ENCODE results near the gene CFAP97D2. TPM values are rescaled to one million over a fixed set of nuclear protein-coding genes. Genes with fewer than 3 reads are reported as not detected.
"Not testable (repeated sequence)": the region's sequence is repeated elsewhere in the genome, so short reads cannot be mapped to it uniquely, and the experiment has no call there.

The CFAP97D2 gene
- total RNA-seq, 1 donor from 2014 or later = 1.8 TPM

- TF ChIP-seq CTCF (IDR thresholded peaks at IDR 0.05) = no peak
- no peak overlapping the region for H3K27ac ChIP-seq
- no peak for DNase-seq
- ATAC-seq = no peak
- no peak overlapping the region for H3K4me3 ChIP-seq
- peaks cover 100% of the 10 kb centered on the region for H3K36me3 ChIP-seq
- no peaks in the 10 kb centered on the region for H3K4me1 ChIP-seq
- intact Hi-C loops (cut with DNase I) = no loop called here
- H3K9me3 ChIP-seq = no peaks in the 10 kb centered on the region
- no peaks in the 10 kb centered on the region for H3K27me3 ChIP-seq (ENCODE audit: low read depth)
Measured at GRCh38 chr13:114244637-114245036, 65.6 kb downstream of the CFAP97D2 start.

- no peaks in the 10 kb centered on the region for H3K27me3 ChIP-seq (ENCODE audit: low read depth)
- DNase-seq (no peak), ATAC-seq (no peak)
- H3K9me3 ChIP-seq = no peaks in the 10 kb centered on the region
- no peak for TF ChIP-seq CTCF (IDR thresholded peaks at IDR 0.05)
- H3K4me3 ChIP-seq = no peak overlapping the region
- H3K4me1 ChIP-seq = no peaks in the 10 kb centered on the region
- H3K27ac ChIP-seq = no peak overlapping the region
- intact Hi-C loops (cut with DNase I) = no loop called here
- H3K36me3 ChIP-seq = peaks cover 100% of the 10 kb centered on the region
Measured at GRCh38 chr13:114248011-114248410, 69.0 kb downstream of the CFAP97D2 start.

- no peak for DNase-seq
- intact Hi-C loops (cut with DNase I) = no loop called here
- H3K36me3 ChIP-seq = peaks cover 100% of the 10 kb centered on the region
Measured at GRCh38 chr13:114249077-114249476, 70.0 kb downstream of the CFAP97D2 start.

GRCh38 chr13:114251639-114252440 is 72.8 kb downstream of the CFAP97D2 start:
- ATAC-seq; H3K27me3 ChIP-seq (ENCODE audit: low read depth); DNase-seq; H3K27ac ChIP-seq; H3K4me3 ChIP-seq; H3K4me1 ChIP-seq; H3K9me3 ChIP-seq; intact Hi-C loops (cut with DNase I): not testable (repeated sequence)
- peaks cover 100% of the 10 kb centered on the region for H3K36me3 ChIP-seq

More at GRCh38 chr13:114249077-114249476, 70.0 kb downstream of the CFAP97D2 start:
- Histone ChIP-seq H3K4me1 (no peaks in the 10 kb centered on the region), H3K27ac (no peak overlapping the region), H3K27me3 (ENCODE audit: low read depth) (no peaks in the 10 kb centered on the region), H3K9me3 (no peaks in the 10 kb centered on the region), H3K4me3 (no peak overlapping the region)
- ATAC-seq = no peak
- TF ChIP-seq CTCF (IDR thresholded peaks at IDR 0.05) = no peak

GRCh38 chr13:114256547-114256946 is 77.5 kb downstream of the CFAP97D2 start:
- Histone ChIP-seq H3K4me3 (no peak overlapping the region), H3K9me3 (no peaks in the 10 kb centered on the region), H3K36me3 (peaks cover 100% of the 10 kb centered on the region), H3K4me1 (no peaks in the 10 kb centered on the region), H3K27ac (no peak overlapping the region), H3K27me3 (ENCODE audit: low read depth) (no peaks in the 10 kb centered on the region)
- DNase-seq (no peak), ATAC-seq (no peak)
- intact Hi-C loops (cut with DNase I) = no loop called here
- TF ChIP-seq CTCF (IDR thresholded peaks at IDR 0.05) = no peak

- Histone ChIP-seq H3K36me3 (peaks cover 100% of the 10 kb centered on the region), H3K4me1 (no peaks in the 10 kb centered on the region), H3K27me3 (ENCODE audit: low read depth) (no peaks in the 10 kb centered on the region), H3K4me3 (no peak overlapping the region), H3K9me3 (no peaks in the 10 kb centered on the region), H3K27ac (no peak overlapping the region)
- intact Hi-C loops (cut with DNase I) = no loop called here
- TF ChIP-seq CTCF (IDR thresholded peaks at IDR 0.05) = no peak
- ATAC-seq = no peak
- no peak for DNase-seq
Measured at GRCh38 chr13:114257014-114257413, 78.0 kb downstream of the CFAP97D2 start.
